ENCODE results near the gene NHLRC4. TPM values are rescaled to one million over a fixed set of nuclear protein-coding genes. Genes with fewer than 3 reads are reported as not detected.

The NHLRC4 gene
- total and polyA plus RNA-seq, 2 of the 4 experiments (the other 2 are of a cell fraction): 0.72 to 0.84 TPM

DNA sequence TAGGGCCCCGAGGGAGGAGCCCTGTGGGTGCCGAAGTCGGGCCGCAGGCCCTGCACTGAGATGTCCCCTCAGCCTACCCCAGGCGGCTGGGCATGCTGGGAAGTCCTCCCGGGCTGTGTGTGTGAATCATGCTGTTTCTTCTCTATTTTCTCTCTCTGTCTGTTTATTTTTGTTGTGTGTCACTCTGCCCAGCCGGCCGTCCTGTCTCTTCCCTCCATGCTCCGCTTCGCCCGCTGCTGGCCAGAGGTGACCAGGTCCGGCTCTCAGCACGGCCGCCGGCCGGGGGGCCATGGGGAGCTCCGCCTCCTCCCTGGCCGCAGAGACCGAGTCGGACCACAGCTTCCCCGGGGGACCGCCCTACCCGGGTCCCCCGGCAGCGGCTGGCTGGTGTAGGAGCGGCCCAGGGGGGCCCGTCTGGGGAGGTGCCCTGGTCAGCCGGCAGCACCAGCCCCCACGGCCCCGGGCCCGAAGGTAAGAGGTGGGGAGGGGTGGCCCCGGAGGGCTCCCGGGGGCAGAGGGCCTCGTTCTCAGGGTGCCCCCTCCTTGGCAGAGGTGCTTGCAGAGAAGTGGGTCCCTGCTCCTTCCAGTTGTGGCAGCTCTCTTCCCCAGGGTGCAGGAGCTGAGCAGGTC is 26.8 kb upstream of the NHLRC4 start:
- Histone ChIP-seq H3K79me1 (ENCODE audit: low read depth in 1 of 2, low read length in 2 of 2) (peaks cover 17 to 65% of the 10 kb centered on the region in 2 experiments), H4K20me1 (ENCODE audit: insufficient read depth, low read length) (peaks cover 65% of the 10 kb centered on the region), H2BK5ac (ENCODE audit: low read depth, low read length, poor library complexity, severe bottlenecking) (peak overlapping the region; percentile 72), H3K18ac (ENCODE audit: low read depth, low read length) (no peak overlapping the region; the same call in 1 of the 2 replicates), H2AFZ (replicated peaks; ENCODE audit: low read length, poor library complexity) (peak overlapping the region; percentile 74), H3K4ac (ENCODE audit: low read depth, low read length) (peak overlapping the region; percentile 78), H2AK5ac (ENCODE audit: low read depth, low read length) (peak overlapping the region; percentile 62; the same call in 1 of the 2 replicates), H3K9ac (ENCODE audit: low read depth, low read length) (0 out of 2 replicates have a peak overlapping the region, but pooled peaks have one; percentile 34), H4K8ac (ENCODE audit: low read depth in 2 of 2, low read length in 2 of 2) (peak overlapping the region in 1 of 2 experiments; percentile 84; a peak in 1 of 4 replicates), H2AK9ac (replicated peaks; ENCODE audit: low read depth, low read length, poor library complexity) (peak overlapping the region; percentile 92), H2BK20ac (ENCODE audit: low read depth, low read length) (peak overlapping the region; percentile 30; the same call in 1 of the 2 replicates), H3K14ac (replicated peaks; ENCODE audit: low read depth, low read length) (peak overlapping the region; percentile 14; the same call in 1 of the 2 replicates), H3K27ac (ENCODE audit: insufficient read depth, low read length) (peak overlapping the region; percentile 60), H3K36me3 (ENCODE audit: control insufficient read depth, insufficient read depth, low read length) (peaks cover 15% of the 10 kb centered on the region), H3K23ac (ENCODE audit: low read depth, low read length) (no peak overlapping the region), H3K4me2 (ENCODE audit: low read depth, low read length) (peak overlapping the region; percentile 6; the same call in 1 of the 2 replicates), H4K5ac (ENCODE audit: low read depth, low read length) (peak overlapping the region; percentile 39), H4K91ac (ENCODE audit: insufficient read depth, low read depth, low read length) (peak overlapping the region; percentile 47; the same call in 1 of the 2 replicates), H2BK15ac (ENCODE audit: low read depth, low read length) (peak overlapping the region; percentile 79; the same call in 1 of the 3 replicates), H3K27me3 (ENCODE audit: control insufficient read depth, insufficient read depth, low read length) (no peaks in the 10 kb centered on the region), H3K9me3 (ENCODE audit: control insufficient read depth, insufficient read depth, low read length) (no peaks in the 10 kb centered on the region), H2BK120ac (ENCODE audit: low read depth, low read length) (peak overlapping the region; percentile 80), H3K9me1 (ENCODE audit: insufficient read depth, low read length) (peaks cover 9% of the 10 kb centered on the region; the same call in 1 of the 2 replicates), H3K4me3 (ENCODE audit: insufficient read depth, low read depth, low read length) (no peak overlapping the region), H3K56ac (ENCODE audit: extremely low read depth, insufficient read depth, low read length) (no peak overlapping the region), H3K4me1 (ENCODE audit: control insufficient read depth, insufficient read depth, low read length) (peaks cover 22% of the 10 kb centered on the region)
- ATAC-seq (ENCODE audit: low read depth) (peak; percentile 93), DNase-seq (peak; percentile 88)
- CTCF ChIA-PET: interaction anchor here (0.6 kb wide), 2 partner anchors 37 to 153 kb away, joined by 3 read pairs; no protein-coding TSS in a partner anchor
- intact Hi-C loops (cut with micrococcal nuclease): no loop called here
- TF ChIP-seq, protein P1, sequence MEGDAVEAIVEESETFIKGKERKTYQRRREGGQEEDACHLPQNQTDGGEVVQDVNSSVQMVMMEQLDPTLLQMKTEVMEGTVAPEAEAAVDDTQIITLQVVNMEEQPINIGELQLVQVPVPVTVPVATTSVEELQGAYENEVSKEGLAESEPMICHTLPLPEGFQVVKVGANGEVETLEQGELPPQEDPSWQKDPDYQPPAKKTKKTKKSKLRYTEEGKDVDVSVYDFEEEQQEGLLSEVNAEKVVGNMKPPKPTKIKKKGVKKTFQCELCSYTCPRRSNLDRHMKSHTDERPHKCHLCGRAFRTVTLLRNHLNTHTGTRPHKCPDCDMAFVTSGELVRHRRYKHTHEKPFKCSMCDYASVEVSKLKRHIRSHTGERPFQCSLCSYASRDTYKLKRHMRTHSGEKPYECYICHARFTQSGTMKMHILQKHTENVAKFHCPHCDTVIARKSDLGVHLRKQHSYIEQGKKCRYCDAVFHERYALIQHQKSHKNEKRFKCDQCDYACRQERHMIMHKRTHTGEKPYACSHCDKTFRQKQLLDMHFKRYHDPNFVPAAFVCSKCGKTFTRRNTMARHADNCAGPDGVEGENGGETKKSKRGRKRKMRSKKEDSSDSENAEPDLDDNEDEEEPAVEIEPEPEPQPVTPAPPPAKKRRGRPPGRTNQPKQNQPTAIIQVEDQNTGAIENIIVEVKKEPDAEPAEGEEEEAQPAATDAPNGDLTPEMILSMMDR (conservative IDR thresholded peaks at IDR 0.05; ENCODE audit: low read depth, low read length): peak; percentile 60
- TF ChIP-seq, protein P2, sequence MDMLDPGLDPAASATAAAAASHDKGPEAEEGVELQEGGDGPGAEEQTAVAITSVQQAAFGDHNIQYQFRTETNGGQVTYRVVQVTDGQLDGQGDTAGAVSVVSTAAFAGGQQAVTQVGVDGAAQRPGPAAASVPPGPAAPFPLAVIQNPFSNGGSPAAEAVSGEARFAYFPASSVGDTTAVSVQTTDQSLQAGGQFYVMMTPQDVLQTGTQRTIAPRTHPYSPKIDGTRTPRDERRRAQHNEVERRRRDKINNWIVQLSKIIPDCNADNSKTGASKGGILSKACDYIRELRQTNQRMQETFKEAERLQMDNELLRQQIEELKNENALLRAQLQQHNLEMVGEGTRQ (IDR thresholded peaks at IDR 0.05; ENCODE audit: low read depth, low read length): no peak
- TF ChIP-seq MAFK (IDR thresholded peaks at IDR 0.05; ENCODE audit: low read depth, low read length): no peak
- TF ChIP-seq MAZ (IDR thresholded peaks at IDR 0.05; ENCODE audit: borderline replicate concordance, low read depth, low read length): peak; percentile 76
- peak; percentile 45; the same call in 1 of the 2 replicates for TF ChIP-seq SMC3 (IDR thresholded peaks at IDR 0.05; ENCODE audit: low read depth, low read length)
- peak; percentile 52 for TF ChIP-seq RAD21 (IDR thresholded peaks at IDR 0.05; ENCODE audit: low read length)
- TF ChIP-seq, protein P3, sequence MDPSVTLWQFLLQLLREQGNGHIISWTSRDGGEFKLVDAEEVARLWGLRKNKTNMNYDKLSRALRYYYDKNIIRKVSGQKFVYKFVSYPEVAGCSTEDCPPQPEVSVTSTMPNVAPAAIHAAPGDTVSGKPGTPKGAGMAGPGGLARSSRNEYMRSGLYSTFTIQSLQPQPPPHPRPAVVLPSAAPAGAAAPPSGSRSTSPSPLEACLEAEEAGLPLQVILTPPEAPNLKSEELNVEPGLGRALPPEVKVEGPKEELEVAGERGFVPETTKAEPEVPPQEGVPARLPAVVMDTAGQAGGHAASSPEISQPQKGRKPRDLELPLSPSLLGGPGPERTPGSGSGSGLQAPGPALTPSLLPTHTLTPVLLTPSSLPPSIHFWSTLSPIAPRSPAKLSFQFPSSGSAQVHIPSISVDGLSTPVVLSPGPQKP (IDR thresholded peaks at IDR 0.05; ENCODE audit: borderline replicate concordance, low read depth, low read length): no peak
- TF ChIP-seq NFE2L2 (IDR thresholded peaks at IDR 0.05; ENCODE audit: low read depth, low read length): no peak
- TF ChIP-seq MXI1 (IDR thresholded peaks at IDR 0.05; ENCODE audit: borderline replicate concordance, low read depth, low read length): peak; percentile 83
- peak; percentile 89 for TF ChIP-seq FOS (IDR thresholded peaks at IDR 0.05; ENCODE audit: low read depth, low read length)
- TF ChIP-seq BHLHE40 (IDR thresholded peaks at IDR 0.05; ENCODE audit: low read depth, low read length): 0 out of 2 replicates have a peak, but pooled peaks have one; percentile 32
- POLR2A ChIA-PET (ENCODE audit: unreplicated experiment): no interaction called here
- in situ Hi-C loops (cut with MboI; ENCODE audit: low sequenced_read_pairs): no loop called here
- 65% methylated on average over 7 of the region's 34 CpGs; no CpG with 5 or more reads in 1 of the 2 experiments for WGBS, 2 experiments (ENCODE audit: extremely low coverage in 2 of 2, insufficient read length in 1 of 2)
- no TSS peak for BruUV-seq (replicated peaks)
- dilution Hi-C loops (cut with HindIII; ENCODE audit: low sequenced_read_pairs, unreplicated experiment): no loop called here
